Activated CD4-positive, alpha-beta T cell treated with anti-CD3 and anti-CD28 coated beads, Interleukin-10, Interleukin-2, amounts not matched to agents 100 ng/mL and 50 ng/mL, durations not matched to agents 16 hours and 8 hours (primary cell): ENCODE results near the gene RNF40.

ENCODE experiments used
- DNase-seq: peaks from one replicate; pipeline ENCODE4 v3.0.0-alpha.2; 2020

RNF40 gene

GRCh38 chr16:30761928-30762902 lies at the start of gene RNF40, which contains the start of gene CFAP119:
Gene RNF40 (plus strand): TSS chr16:30762322. CDS start chr16:30762546, 224 bp downstream.
Gene CFAP119 (minus strand): TSS chr16:30762062. CDS start chr16:30761748, 314 bp downstream.
- peak; percentile 98 for DNase-seq

GRCh38 chr16:30715750-30716445 lies 46.2 kb upstream of the RNF40 start:
- DNase-seq = peak; percentile 83

GRCh38 chr16:30720086-30720485 lies 42.0 kb upstream of the RNF40 start:
- no peak for DNase-seq

GRCh38 chr16:30720694-30721093 lies 41.4 kb upstream of the RNF40 start:
- no peak for DNase-seq

GRCh38 chr16:30721167-30721566 lies 41.0 kb upstream of the RNF40 start:
- no peak for DNase-seq

- no peak for DNase-seq
Observed at GRCh38 chr16:30721606-30722005, 40.5 kb upstream of the RNF40 start.

- no peak for DNase-seq
Observed at GRCh38 chr16:30722443-30722842, 39.7 kb upstream of the RNF40 start.

GRCh38 chr16:30722916-30723315 lies 39.2 kb upstream of the RNF40 start:
- DNase-seq = no peak

GRCh38 chr16:30723725-30724355 lies 38.3 kb upstream of the RNF40 start:
- no peak for DNase-seq

GRCh38 chr16:30724641-30725417 lies 37.3 kb upstream of the RNF40 start:
- DNase-seq = no peak

- DNase-seq = no peak
Observed at GRCh38 chr16:30725418-30725792, 36.7 kb upstream of the RNF40 start.

- no peak for DNase-seq
Observed at GRCh38 chr16:30728321-30728720, 33.8 kb upstream of the RNF40 start.

GRCh38 chr16:30728899-30729672 lies 33.0 kb upstream of the RNF40 start:
- DNase-seq = no peak

GRCh38 chr16:30731411-30731810 lies 30.7 kb upstream of the RNF40 start:
- peak; percentile 28 for DNase-seq

GRCh38 chr16:30736995-30737793 lies 24.9 kb upstream of the RNF40 start:
- DNase-seq = no peak

- no peak for DNase-seq
Observed at GRCh38 chr16:30737794-30738648, 24.1 kb upstream of the RNF40 start.

- no peak for DNase-seq
Observed at GRCh38 chr16:30738984-30739951, 22.9 kb upstream of the RNF40 start.
